Measurements from ENCODE around the gene ZNRF3.
A peak's percentile ranks its signal among the peaks of the same experiment; 100 is the strongest.
"Not testable (repeated sequence)": the region's sequence is repeated elsewhere in the genome, so short reads cannot be mapped to it uniquely, and the experiment has no call there.

Gene ZNRF3

DNA sequence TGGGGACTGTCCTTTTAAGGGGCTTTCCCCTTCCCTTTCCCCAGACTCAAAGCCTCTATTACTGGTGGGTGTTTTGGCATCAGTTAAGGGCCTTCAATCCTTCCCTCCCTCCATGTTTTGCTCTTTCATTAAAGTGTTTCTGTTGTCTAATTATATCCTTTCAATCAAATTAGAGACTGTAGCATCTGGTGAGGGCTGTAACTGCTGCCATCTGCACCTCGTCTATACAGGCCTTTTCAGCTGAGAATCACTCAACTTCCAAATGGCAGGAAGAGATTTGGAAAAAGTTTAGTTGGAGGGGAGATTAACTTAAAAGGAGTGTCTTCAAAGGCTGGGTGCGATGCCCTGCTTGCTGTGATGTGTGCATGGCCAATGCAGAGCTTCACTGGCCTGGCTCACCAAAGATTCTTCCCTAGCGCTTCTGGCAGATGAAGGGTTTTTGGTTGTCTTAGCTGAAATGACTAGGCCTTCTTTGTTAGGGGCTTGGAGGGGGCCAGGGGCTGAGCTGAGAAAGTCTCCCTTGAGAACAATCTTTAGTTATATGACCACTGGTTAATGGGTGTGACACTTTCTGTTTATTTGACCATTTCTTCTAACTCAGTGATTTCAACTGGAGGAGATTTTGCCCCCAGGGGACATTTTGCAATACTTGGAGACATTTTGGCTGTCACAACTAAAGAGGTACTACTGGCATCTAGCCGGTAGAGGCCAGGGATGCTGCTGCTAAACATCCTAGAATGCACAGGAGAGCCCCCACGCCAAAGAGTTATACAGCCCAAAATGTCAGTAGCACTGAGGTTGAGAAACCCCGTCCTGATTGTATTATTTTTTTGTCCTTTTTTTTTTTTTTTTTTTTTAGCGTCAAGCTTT, 197.0 kb downstream of the ZNRF3 start (continued):
- TF ChIP-seq, protein P1, sequence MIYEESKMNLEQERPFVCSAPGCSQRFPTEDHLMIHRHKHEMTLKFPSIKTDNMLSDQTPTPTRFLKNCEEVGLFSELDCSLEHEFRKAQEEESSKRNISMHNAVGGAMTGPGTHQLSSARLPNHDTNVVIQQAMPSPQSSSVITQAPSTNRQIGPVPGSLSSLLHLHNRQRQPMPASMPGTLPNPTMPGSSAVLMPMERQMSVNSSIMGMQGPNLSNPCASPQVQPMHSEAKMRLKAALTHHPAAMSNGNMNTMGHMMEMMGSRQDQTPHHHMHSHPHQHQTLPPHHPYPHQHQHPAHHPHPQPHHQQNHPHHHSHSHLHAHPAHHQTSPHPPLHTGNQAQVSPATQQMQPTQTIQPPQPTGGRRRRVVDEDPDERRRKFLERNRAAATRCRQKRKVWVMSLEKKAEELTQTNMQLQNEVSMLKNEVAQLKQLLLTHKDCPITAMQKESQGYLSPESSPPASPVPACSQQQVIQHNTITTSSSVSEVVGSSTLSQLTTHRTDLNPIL (CRISPR knock-in tag; IDR thresholded peaks at IDR 0.05; ENCODE audit: low read depth), result no peak
- TF ChIP-seq SNAI2 (CRISPR knock-in tag; IDR thresholded peaks at IDR 0.05), result 0 out of 2 replicates have a peak, but pooled peaks have one; percentile 45
- no peak for TF ChIP-seq ARNTL (CRISPR knock-in tag; IDR thresholded peaks at IDR 0.05; ENCODE audit: borderline replicate concordance, low read depth)

DNA sequence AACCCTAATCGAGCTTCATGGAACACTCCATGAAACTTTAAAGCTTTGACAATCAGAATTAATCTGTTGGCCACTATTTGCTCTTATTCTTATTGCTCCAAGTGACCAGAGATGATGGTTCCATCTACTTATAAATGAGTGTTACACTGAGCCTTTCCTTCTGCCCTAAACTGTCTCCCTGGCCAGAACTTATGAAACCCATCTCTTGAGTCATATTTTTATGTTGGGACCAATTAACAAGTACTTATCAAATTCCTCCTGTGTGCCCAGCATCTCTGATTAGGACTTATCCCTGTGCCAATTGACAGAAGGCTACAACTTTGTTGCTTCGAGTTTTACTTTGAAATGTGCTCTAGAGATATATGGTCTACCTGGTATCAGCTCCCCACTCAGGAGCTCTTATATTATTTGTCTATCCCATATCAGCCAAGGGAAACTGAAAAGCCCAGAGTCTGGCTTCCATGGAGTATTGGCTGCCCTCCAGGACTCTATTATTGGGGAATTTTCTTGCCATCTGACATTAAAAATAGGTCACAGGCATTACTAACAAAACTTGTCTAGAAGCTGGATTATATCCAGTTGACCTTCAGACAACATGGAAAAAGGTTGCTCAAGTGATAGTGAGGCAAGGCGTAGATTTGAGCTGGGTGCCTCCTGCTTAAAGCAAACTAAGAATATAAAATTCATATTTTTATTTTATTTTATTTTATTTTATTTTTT, 198.3 kb downstream of the ZNRF3 start:
- 0 out of 2 replicates have a peak, but pooled peaks have one; percentile 14 for TF ChIP-seq ISL1 (CRISPR knock-in tag; IDR thresholded peaks at IDR 0.05)
- no peak for TF ChIP-seq PPARA (CRISPR knock-in tag; IDR thresholded peaks at IDR 0.05; ENCODE audit: borderline replicate concordance)
- ATAC-seq, result no peak

DNA sequence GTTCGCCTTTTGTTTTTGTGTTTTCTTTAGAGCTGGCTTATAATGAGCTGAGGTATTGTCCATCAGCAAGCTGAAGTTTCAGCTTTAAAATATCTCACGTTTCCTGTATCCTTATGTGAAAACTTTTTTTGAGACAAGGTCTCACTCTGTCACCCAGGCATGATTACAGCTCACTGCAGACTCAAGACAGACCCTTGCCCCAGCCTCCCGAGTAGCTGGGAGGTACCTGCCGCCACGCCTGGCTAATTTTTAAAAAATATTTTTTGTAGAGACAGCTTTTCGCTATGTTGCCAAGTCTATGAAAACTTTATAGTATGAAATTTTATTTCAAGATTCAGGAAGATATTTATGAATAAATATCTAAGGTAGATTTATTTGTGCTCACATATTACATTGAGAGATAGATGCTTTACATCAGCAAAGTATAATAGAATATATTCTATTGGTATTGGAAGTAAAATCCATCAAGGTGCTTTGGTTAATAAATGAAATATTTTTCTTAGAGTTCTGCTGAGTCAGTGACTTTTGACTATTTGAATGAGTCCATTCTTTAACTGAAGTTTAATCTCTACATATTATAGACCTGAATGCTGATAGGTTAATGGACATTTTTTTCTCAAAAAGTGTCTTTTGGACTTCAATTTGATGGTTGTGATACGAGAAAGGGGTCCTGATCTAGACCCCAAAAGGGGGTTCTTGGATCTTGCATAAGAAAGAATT, 199.6 kb downstream of the ZNRF3 start:
- TF ChIP-seq ZC3H10 (CRISPR knock-in tag; IDR thresholded peaks at IDR 0.05), result no peak
- TF ChIP-seq SNAI2 (CRISPR knock-in tag; IDR thresholded peaks at IDR 0.05), result no peak
- no peak for TF ChIP-seq GLIS3 (CRISPR knock-in tag; IDR thresholded peaks at IDR 0.05)
- TF ChIP-seq BACH2 (CRISPR knock-in tag; IDR thresholded peaks at IDR 0.05; ENCODE audit: borderline replicate concordance), result no peak
- TF ChIP-seq ISL1 (CRISPR knock-in tag; IDR thresholded peaks at IDR 0.05), result no peak
- TF ChIP-seq TOX (CRISPR knock-in tag; IDR thresholded peaks at IDR 0.05; ENCODE audit: borderline replicate concordance), result no peak
- TF ChIP-seq, protein P1 (CRISPR knock-in tag; IDR thresholded peaks at IDR 0.05; ENCODE audit: low read depth), result no peak
- no peak for TF ChIP-seq PPARA (CRISPR knock-in tag; IDR thresholded peaks at IDR 0.05; ENCODE audit: borderline replicate concordance)
- TF ChIP-seq TCF4 (CRISPR knock-in tag; IDR thresholded peaks at IDR 0.05; ENCODE audit: borderline replicate concordance), result no peak
- no peak for TF ChIP-seq ZNF565 (CRISPR knock-in tag; conservative IDR thresholded peaks at IDR 0.05; ENCODE audit: low read depth)
- no peak for TF ChIP-seq ESRRG (CRISPR knock-in tag; IDR thresholded peaks at IDR 0.05)
- TF ChIP-seq, protein P2, sequence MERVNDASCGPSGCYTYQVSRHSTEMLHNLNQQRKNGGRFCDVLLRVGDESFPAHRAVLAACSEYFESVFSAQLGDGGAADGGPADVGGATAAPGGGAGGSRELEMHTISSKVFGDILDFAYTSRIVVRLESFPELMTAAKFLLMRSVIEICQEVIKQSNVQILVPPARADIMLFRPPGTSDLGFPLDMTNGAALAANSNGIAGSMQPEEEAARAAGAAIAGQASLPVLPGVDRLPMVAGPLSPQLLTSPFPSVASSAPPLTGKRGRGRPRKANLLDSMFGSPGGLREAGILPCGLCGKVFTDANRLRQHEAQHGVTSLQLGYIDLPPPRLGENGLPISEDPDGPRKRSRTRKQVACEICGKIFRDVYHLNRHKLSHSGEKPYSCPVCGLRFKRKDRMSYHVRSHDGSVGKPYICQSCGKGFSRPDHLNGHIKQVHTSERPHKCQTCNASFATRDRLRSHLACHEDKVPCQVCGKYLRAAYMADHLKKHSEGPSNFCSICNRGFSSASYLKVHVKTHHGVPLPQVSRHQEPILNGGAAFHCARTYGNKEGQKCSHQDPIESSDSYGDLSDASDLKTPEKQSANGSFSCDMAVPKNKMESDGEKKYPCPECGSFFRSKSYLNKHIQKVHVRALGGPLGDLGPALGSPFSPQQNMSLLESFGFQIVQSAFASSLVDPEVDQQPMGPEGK (CRISPR knock-in tag; IDR thresholded peaks at IDR 0.05; ENCODE audit: borderline replicate concordance), result no peak
- TF ChIP-seq, protein P3, sequence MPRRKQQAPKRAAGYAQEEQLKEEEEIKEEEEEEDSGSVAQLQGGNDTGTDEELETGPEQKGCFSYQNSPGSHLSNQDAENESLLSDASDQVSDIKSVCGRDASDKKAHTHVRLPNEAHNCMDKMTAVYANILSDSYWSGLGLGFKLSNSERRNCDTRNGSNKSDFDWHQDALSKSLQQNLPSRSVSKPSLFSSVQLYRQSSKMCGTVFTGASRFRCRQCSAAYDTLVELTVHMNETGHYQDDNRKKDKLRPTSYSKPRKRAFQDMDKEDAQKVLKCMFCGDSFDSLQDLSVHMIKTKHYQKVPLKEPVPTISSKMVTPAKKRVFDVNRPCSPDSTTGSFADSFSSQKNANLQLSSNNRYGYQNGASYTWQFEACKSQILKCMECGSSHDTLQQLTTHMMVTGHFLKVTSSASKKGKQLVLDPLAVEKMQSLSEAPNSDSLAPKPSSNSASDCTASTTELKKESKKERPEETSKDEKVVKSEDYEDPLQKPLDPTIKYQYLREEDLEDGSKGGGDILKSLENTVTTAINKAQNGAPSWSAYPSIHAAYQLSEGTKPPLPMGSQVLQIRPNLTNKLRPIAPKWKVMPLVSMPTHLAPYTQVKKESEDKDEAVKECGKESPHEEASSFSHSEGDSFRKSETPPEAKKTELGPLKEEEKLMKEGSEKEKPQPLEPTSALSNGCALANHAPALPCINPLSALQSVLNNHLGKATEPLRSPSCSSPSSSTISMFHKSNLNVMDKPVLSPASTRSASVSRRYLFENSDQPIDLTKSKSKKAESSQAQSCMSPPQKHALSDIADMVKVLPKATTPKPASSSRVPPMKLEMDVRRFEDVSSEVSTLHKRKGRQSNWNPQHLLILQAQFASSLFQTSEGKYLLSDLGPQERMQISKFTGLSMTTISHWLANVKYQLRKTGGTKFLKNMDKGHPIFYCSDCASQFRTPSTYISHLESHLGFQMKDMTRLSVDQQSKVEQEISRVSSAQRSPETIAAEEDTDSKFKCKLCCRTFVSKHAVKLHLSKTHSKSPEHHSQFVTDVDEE (CRISPR knock-in tag; IDR thresholded peaks at IDR 0.05), result no peak
- no peak for TF ChIP-seq ZFP3 (CRISPR knock-in tag; IDR thresholded peaks at IDR 0.05)
- TF ChIP-seq ARNTL (CRISPR knock-in tag; IDR thresholded peaks at IDR 0.05; ENCODE audit: borderline replicate concordance, low read depth), result no peak
- TF ChIP-seq OSR1 (CRISPR knock-in tag; IDR thresholded peaks at IDR 0.05), result no peak
- TF ChIP-seq, protein P4, sequence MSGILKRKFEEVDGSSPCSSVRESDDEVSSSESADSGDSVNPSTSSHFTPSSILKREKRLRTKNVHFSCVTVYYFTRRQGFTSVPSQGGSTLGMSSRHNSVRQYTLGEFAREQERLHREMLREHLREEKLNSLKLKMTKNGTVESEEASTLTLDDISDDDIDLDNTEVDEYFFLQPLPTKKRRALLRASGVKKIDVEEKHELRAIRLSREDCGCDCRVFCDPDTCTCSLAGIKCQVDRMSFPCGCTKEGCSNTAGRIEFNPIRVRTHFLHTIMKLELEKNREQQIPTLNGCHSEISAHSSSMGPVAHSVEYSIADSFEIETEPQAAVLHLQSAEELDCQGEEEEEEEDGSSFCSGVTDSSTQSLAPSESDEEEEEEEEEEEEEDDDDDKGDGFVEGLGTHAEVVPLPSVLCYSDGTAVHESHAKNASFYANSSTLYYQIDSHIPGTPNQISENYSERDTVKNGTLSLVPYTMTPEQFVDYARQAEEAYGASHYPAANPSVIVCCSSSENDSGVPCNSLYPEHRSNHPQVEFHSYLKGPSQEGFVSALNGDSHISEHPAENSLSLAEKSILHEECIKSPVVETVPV (CRISPR knock-in tag; IDR thresholded peaks at IDR 0.05), result no peak

DNA sequence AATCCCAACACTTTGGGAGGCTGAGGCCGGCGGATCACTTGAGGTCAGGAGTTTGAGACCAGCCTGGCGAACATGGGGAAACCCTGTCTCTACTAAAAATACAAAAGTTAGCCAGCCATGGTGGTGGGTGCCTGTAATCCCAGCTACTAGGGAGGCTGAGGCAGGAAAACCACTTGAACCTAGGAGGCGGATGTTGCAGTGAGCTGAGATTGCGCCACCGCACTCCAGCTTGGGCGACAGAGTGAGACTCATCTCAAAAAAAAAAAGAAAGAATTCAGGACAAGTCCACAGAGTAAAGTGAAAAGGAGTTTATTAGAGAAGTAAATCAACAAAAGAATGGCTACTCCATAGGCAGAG, 200.2 kb downstream of the ZNRF3 start:
- not testable (repeated sequence) for ATAC-seq

More for the DNA sequence above, 199.6 kb downstream of the ZNRF3 start:
- no peak for ATAC-seq

Data from SK-N-SH treated with all-trans-retinoic acid at 6 μM for 48 hours (cell line).